H1 (cell line): ENCODE data around the gene CDYL. TPM values are rescaled to one million over a fixed set of nuclear protein-coding genes. Genes with fewer than 3 reads are reported as not detected.
A peak's percentile ranks its signal among the peaks of the same experiment; 100 is the strongest.

Experiments
- CTCF ChIA-PET: fragments of 300-600 bp; sonication (Branson Sonifier 250); formaldehyde crosslinking; loops from one replicate; lab custom pipeline; 2021; ENCODE audit not compliant: partially characterized antibody; lab: Charles Lee
- POLR2A ChIA-PET: fragments of 300-600 bp; sonication (Branson Sonifier 250); formaldehyde crosslinking; loops from one replicate; lab custom pipeline; 2021; ENCODE audit warnings: inconsistent platforms; ENCODE audit not compliant: partially characterized antibody; lab: Charles Lee
- DNase-seq, 2 experiments: peaks; one replicate each; pipeline versions ENCODE4 v3.0.0 to v3.0.0-alpha.2; 2010 to 2022; ENCODE audit warnings: low spot score in 2 of 2, low read depth in 1 of 2, mixed read lengths in 1 of 2
- FAIRE-seq: peaks from 2 replicates; lab custom pipeline; 2011; peaks lifted over from hg19 to GRCh38; lab: Jason Lieb, UNC
- H2AFZ ChIP-seq: 2 replicates; pipeline ENCODE4 v1.8.1; 2012; ENCODE audit warnings: low read length, inconsistent platforms
- H2AK5ac ChIP-seq: 2 replicates; pipeline ENCODE4 v1.6.1; 2013; ENCODE audit warnings: low read depth, low read length
- H2BK120ac ChIP-seq: replicated peaks from 2 replicates; pipeline ENCODE3; 2013; ENCODE audit warnings: low read depth, low read length, inconsistent platforms
- H2BK12ac ChIP-seq: 2 replicates; pipeline ENCODE4 v1.6.1; 2013; ENCODE audit warnings: low read depth, low read length
- H2BK15ac ChIP-seq: 2 replicates; pipeline ENCODE4 v1.6.1; 2013; ENCODE audit warnings: low read length
- H2BK20ac ChIP-seq: 2 replicates; pipeline ENCODE4 v1.6.1; 2013; ENCODE audit warnings: low read length
- H2BK5ac ChIP-seq: 2 replicates; pipeline ENCODE4 v1.6.1; 2013; ENCODE audit warnings: low read depth, low read length
- H3K14ac ChIP-seq: 2 replicates; pipeline ENCODE4 v1.6.1; 2013; ENCODE audit warnings: inconsistent platforms; ENCODE audit not compliant: insufficient read length
- H3K18ac ChIP-seq: 2 replicates; pipeline ENCODE4 v1.6.1; 2013; ENCODE audit warnings: low read length; ENCODE audit errors: extremely low read depth
- H3K23ac ChIP-seq: 2 replicates; pipeline ENCODE4 v1.6.1; 2013; ENCODE audit warnings: inconsistent platforms; ENCODE audit not compliant: insufficient read length
- H3K23me2 ChIP-seq: 2 replicates; pipeline ENCODE4 v1.6.1; 2013; ENCODE audit warnings: low read depth, low read length
- H3K27ac ChIP-seq: 2 replicates; pipeline ENCODE4 v1.6.1; 2011; ENCODE audit warnings: low read depth, low read length, inconsistent platforms
- H3K27me3 ChIP-seq, 4 experiments: replicated peaks in 1 of 4; 1 replicate in 1 of 4; 2 replicates in 3 of 4; pipeline versions ENCODE4 v1.6.1 to v1.8.1; 2011 to 2013; ENCODE audit warnings: low read length in 3 of 4, mild to moderate bottlenecking in 3 of 4, inconsistent platforms in 2 of 4, mixed read lengths in 2 of 4, moderate library complexity in 1 of 4; ENCODE audit not compliant: control insufficient read depth in 3 of 4, insufficient read depth in 3 of 4; ENCODE audit errors: extremely low read depth in 1 of 4
- H3K36me3 ChIP-seq, 4 experiments: 2 replicates each; pipeline versions ENCODE4 v1.6.1 to v1.8.1; 2011 to 2013; ENCODE audit warnings: mild to moderate bottlenecking in 4 of 4, low read length in 3 of 4, moderate library complexity in 2 of 4, control low read depth in 1 of 4, inconsistent platforms in 1 of 4; ENCODE audit not compliant: insufficient read depth in 4 of 4, control insufficient read depth in 2 of 4
- H3K4ac ChIP-seq: replicated peaks from 2 replicates; pipeline ENCODE3; 2013; ENCODE audit warnings: low read length, low read depth, mixed read lengths, inconsistent platforms; ENCODE audit not compliant: insufficient read length
- H3K4me1 ChIP-seq, 4 experiments: replicated peaks in 1 of 4; 1 replicate in 1 of 4; 2 replicates in 3 of 4; pipeline versions ENCODE4 v1.6.1 to v1.8.1; 2011 to 2013; ENCODE audit warnings: low read length in 3 of 4, inconsistent platforms in 2 of 4, mixed read lengths in 1 of 4; ENCODE audit not compliant: insufficient read depth in 4 of 4, control insufficient read depth in 3 of 4
- H3K4me2 ChIP-seq, 2 experiments: 2 replicates each; pipeline versions ENCODE4 v1.6.1 to v1.8.1; 2011 to 2013; ENCODE audit warnings: low read depth in 2 of 2, low read length in 2 of 2, control low read depth in 1 of 2, inconsistent platforms in 1 of 2, mild to moderate bottlenecking in 1 of 2; ENCODE audit not compliant: insufficient read depth in 1 of 2
- H3K4me3 ChIP-seq, 4 experiments: fragments of 200-600, 300-600 bp in 1 of 4; sonication (generic), shearing (Covaris generic), sonication (Bioruptor Twin) in 1 of 4; 2 replicates each; pipeline versions ENCODE4 v1.5.1 to v1.8.1; 2011 to 2016; ENCODE audit warnings: low read length in 4 of 4, low read depth in 3 of 4, control low read depth in 2 of 4, inconsistent platforms in 2 of 4, mild to moderate bottlenecking in 2 of 4, mixed read lengths in 1 of 4, moderate library complexity in 1 of 4; ENCODE audit not compliant: insufficient read depth in 2 of 4; ENCODE audit errors: extremely low read depth in 1 of 4
- H3K56ac ChIP-seq: replicated peaks from 2 replicates; pipeline ENCODE3; 2013; ENCODE audit warnings: low read depth, mild to moderate bottlenecking, mixed read lengths, low read length, inconsistent platforms; ENCODE audit not compliant: insufficient read length
- H3K79me1 ChIP-seq: 2 replicates; pipeline ENCODE4 v1.6.1; 2013; ENCODE audit warnings: low read depth, low read length, control low read depth
- H3K79me2 ChIP-seq, 2 experiments: 2 replicates each; pipeline versions ENCODE4 v1.6.1 to v1.8.1; 2012 to 2013; ENCODE audit warnings: low read length in 2 of 2, mild to moderate bottlenecking in 2 of 2, inconsistent platforms in 1 of 2; ENCODE audit not compliant: insufficient read depth in 2 of 2, control insufficient read depth in 1 of 2
- H3K9ac ChIP-seq, 4 experiments: replicated peaks in 1 of 4; 1 replicate in 1 of 4; 2 replicates in 3 of 4; pipeline versions ENCODE4 v1.6.1 to v1.8.1; 2011 to 2013; ENCODE audit warnings: low read depth in 3 of 4, low read length in 3 of 4, control low read depth in 2 of 4, mild to moderate bottlenecking in 2 of 4, moderate library complexity in 2 of 4, inconsistent platforms in 1 of 4; ENCODE audit errors: extremely low read depth in 1 of 4
- H3K9me3 ChIP-seq, 2 experiments: 2 replicates each; pipeline versions ENCODE4 v1.6.1 to v1.8.1; 2012 to 2013; ENCODE audit warnings: mild to moderate bottlenecking in 2 of 2, moderate library complexity in 2 of 2, control low read depth in 1 of 2, inconsistent platforms in 1 of 2, low read depth in 1 of 2, low read length in 1 of 2, mixed read lengths in 1 of 2; ENCODE audit not compliant: insufficient read depth in 2 of 2
- H4K20me1 ChIP-seq, 2 experiments: replicated peaks in 1 of 2; 2 replicates each; pipeline versions ENCODE3 to v1.8.1; 2011 to 2013; ENCODE audit warnings: inconsistent platforms in 2 of 2, low read length in 2 of 2, mild to moderate bottlenecking in 1 of 2; ENCODE audit not compliant: insufficient read depth in 2 of 2, control insufficient read depth in 1 of 2
- H4K5ac ChIP-seq: 2 replicates; pipeline ENCODE4 v1.6.1; 2013; ENCODE audit warnings: low read length, low read depth, mixed read lengths, inconsistent platforms; ENCODE audit not compliant: insufficient read length
- H4K8ac ChIP-seq: 2 replicates; pipeline ENCODE4 v1.8.0; 2013; ENCODE audit warnings: mild to moderate bottlenecking, moderate library complexity, low read length, inconsistent platforms; ENCODE audit not compliant: insufficient read depth; ENCODE audit errors: extremely low read depth
- H4K91ac ChIP-seq: replicated peaks from 2 replicates; pipeline ENCODE3; 2013; ENCODE audit warnings: low read length, mixed read lengths, inconsistent platforms; ENCODE audit not compliant: insufficient read length
- HDAC6 ChIP-seq: IDR thresholded peaks from one replicate; pipeline ENCODE4 v1.7.1; 2012; ENCODE audit warnings: low read depth, mild to moderate bottlenecking, inconsistent platforms, low read length, moderate library complexity
- JUND ChIP-seq: IDR thresholded peaks from 2 replicates; pipeline ENCODE4 v1.6.1; 2011; ENCODE audit warnings: mild to moderate bottlenecking, improper control_type of control experiment, low read length
- WGBS, 2 experiments: shearing (Covaris generic) in 1 of 2; methylation state at CpG; one replicate each; pipeline versions ENCODE4 v1.1.6 to v1.1.7; 2013 to 2015; ENCODE audit warnings: low lambda C conversion rate in 2 of 2, mixed read lengths in 2 of 2, inconsistent platforms in 1 of 2, low coverage in 1 of 2, missing lambda C conversion rate in 1 of 2; ENCODE audit not compliant: insufficient replicate concordance in 2 of 2, insufficient coverage in 1 of 2, insufficient read length in 1 of 2; ENCODE audit errors: extremely low coverage in 1 of 2, missing lambda C conversion rate in 1 of 2; 5-methylcytosine and 5-hydroxymethylcytosine counted together
- polyA plus RNA-seq, 7 experiments: library from polyadenylated mRNA; depleted of rRNA in 3 of 7; stranded (reverse) in 5 of 7; unstranded in 2 of 7; fragments of >200 nt in 5 of 7; fragments of 200-250 nt in 2 of 7; gene quantifications; 1 replicate in 5 of 7; 2 replicates in 1 of 7; 4 replicates in 1 of 7; pipeline versions ENCODE4 v1.2.1 to v1.2.3, GENCODE V29; 2011 to 2013; ENCODE audit warnings: missing spikeins in 2 of 7, mixed read lengths in 2 of 7
- total RNA-seq: library from RNA; stranded (reverse); fragmentation: NEBNext Ultra II Directional; extraction: Animal tissue kit (Norgen Biotek cat#: 25700); gene quantifications from 2 replicates; pipeline ENCODE4 v1.2.1, GENCODE V29; 2021

CDYL gene
- total and polyA plus RNA-seq, 2 of the 8 experiments (the other 6 are each of a cell fraction or from before 2014, with no cell fraction given): 56.4 to 119 TPM

DNA sequence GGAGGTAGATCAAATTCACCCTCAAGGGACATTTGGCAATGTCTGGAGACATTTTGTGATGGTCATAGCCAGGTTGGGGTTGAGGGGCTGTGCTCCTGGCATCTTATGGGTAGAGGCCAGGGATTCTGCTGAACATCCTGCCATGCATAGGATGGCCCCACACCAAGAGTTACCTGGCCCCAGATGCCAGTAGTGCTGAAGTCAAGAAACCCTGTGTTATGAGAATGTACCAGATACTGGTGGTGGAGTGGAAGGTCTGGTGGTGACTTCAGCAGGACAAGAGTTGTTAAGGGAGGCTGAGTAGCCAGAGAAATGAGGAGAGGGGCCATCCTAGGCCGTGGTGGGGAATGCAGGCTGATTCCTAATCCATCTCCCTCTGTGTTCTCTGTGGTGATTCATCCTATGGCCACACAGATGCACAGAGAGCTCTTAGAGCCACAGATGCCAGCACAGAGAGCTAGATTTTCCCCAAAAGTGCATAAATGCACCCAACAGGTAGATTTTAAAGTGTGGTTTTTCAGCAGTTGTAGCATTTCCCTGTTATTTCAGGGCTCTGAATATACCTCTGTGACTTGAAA lies 43.6 kb downstream of the CDYL start:
- H4K91ac ChIP-seq: no peak overlapping the region
- TF ChIP-seq HDAC6: no peak
- TF ChIP-seq JUND: peak; percentile 84
- no peak overlapping the region for H4K5ac ChIP-seq
- FAIRE-seq (no peak), DNase-seq (no peak)
- peaks cover 28 to 100% of the 10 kb centered on the region in 2 experiments; a peak in 3 of 4 replicates for H3K79me2 ChIP-seq
- H3K27me3 ChIP-seq: no peaks in the 10 kb centered on the region
- H2BK12ac ChIP-seq: no peak overlapping the region
- CTCF ChIA-PET: interaction anchor here (0.9 to 1.2 kb wide), 2 partner anchors 12 to 28 kb away, joined by 3 to 4 read pairs; no protein-coding TSS in a partner anchor
- no peaks in the 10 kb centered on the region for H3K9me3 ChIP-seq
- H3K23me2 ChIP-seq: no peaks in the 10 kb centered on the region
- no peak overlapping the region for H2AK5ac ChIP-seq
- H2AFZ ChIP-seq: no peak overlapping the region
- peaks cover 0 to 5% (median 4%) of the 10 kb centered on the region in 4 experiments; a peak in 4 of 7 replicates for H3K4me1 ChIP-seq
- H2BK20ac ChIP-seq: no peak overlapping the region
- H4K20me1 ChIP-seq: peaks cover 25 to 32% of the 10 kb centered on the region in 2 experiments
- no peak overlapping the region for H3K27ac ChIP-seq
- no peak overlapping the region for H2BK15ac ChIP-seq
- H2BK120ac ChIP-seq: no peak overlapping the region
- H3K14ac ChIP-seq: no peak overlapping the region
- no peaks in the 10 kb centered on the region for H3K36me3 ChIP-seq
- no peak overlapping the region for H3K23ac ChIP-seq
- H3K56ac ChIP-seq: no peak overlapping the region
- POLR2A ChIA-PET: interaction anchor here (1.0 kb wide), 1 partner anchor 8 kb away, joined by 3 read pairs; no protein-coding TSS in a partner anchor
- no peak overlapping the region for H3K4me2 ChIP-seq
- H4K8ac ChIP-seq: no peak overlapping the region
- peaks cover 14% of the 10 kb centered on the region for H3K79me1 ChIP-seq
- WGBS, 2 experiments: 69% methylated on average over 1 of the region's 1 CpG; no CpG with 5 or more reads in 1 of the 2 experiments
- no peak overlapping the region for H3K18ac ChIP-seq
- no peak overlapping the region for H3K9ac ChIP-seq
- H3K4ac ChIP-seq: no peak overlapping the region
- H3K4me3 ChIP-seq: no peak overlapping the region
- H2BK5ac ChIP-seq: no peak overlapping the region
